ENCODE results near the gene CIZ1.

GRCh38 chr9:128117613-128118471 is 73.5 kb downstream of the CIZ1 start:
- TF ChIP-seq FOXP2 (optimal IDR thresholded peaks at IDR 0.05; ENCODE audit: borderline replicate concordance, extremely low read depth, extremely low read length, insufficient read depth): no peak
- no peak for TF ChIP-seq REST (IDR thresholded peaks at IDR 0.05; ENCODE audit: insufficient read depth in 1 of 2, low read depth in 2 of 2, low read length in 2 of 2)

All from PFSK-1 (cell line).